PC-9 (cell line): ENCODE results near the gene MARCHF3.

Experiments used
- EZH2 ChIP-seq: fragments of 200-600 bp; sonication (generic); IDR thresholded peaks from 2 replicates; pipeline ENCODE4 v1.8.0; 2017; ENCODE audit warnings: antibody characterized with exemption, low read depth
- TF ChIP-seq, protein P1 (sequence below): fragments of 200-600 bp; sonication (generic); conservative IDR thresholded peaks from 2 replicates; pipeline ENCODE4 v1.6.1; 2017; ENCODE audit warnings: mixed run types, antibody characterized with exemption, mild to moderate bottlenecking, moderate library complexity

DNA sequence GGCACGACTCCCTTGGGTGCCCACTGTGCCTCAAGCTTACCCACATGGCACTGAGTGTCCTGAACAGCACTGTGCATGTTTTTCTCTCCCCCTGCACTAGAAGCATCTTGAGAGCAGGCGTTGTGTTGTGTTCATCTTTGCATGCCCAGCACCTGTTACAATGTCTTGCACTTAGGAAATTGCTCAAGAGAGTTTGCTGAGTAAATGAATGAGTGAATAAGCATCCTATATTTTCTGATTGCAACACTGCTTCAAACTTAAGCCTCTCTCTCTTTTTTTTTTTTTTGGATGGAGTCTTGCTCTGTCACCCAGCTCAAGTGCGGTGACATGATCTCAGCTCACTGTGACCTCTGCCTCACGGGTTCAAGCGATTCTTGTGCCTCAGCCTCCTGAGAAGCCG lies 158.9 kb downstream of the MARCHF3 start:
- TF ChIP-seq, protein P1, sequence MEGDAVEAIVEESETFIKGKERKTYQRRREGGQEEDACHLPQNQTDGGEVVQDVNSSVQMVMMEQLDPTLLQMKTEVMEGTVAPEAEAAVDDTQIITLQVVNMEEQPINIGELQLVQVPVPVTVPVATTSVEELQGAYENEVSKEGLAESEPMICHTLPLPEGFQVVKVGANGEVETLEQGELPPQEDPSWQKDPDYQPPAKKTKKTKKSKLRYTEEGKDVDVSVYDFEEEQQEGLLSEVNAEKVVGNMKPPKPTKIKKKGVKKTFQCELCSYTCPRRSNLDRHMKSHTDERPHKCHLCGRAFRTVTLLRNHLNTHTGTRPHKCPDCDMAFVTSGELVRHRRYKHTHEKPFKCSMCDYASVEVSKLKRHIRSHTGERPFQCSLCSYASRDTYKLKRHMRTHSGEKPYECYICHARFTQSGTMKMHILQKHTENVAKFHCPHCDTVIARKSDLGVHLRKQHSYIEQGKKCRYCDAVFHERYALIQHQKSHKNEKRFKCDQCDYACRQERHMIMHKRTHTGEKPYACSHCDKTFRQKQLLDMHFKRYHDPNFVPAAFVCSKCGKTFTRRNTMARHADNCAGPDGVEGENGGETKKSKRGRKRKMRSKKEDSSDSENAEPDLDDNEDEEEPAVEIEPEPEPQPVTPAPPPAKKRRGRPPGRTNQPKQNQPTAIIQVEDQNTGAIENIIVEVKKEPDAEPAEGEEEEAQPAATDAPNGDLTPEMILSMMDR, result no peak
- TF ChIP-seq EZH2, result no peak
